Stimulated activated CD8-positive, alpha-beta memory T cell treated with anti-CD3 and anti-CD28 coated beads, Interleukin-7, amount 100 ng/mL, for 48 hours (primary cell): ENCODE measurements around the gene FERD3L.

ENCODE experiments used
- DNase-seq, 2 donors: peaks; one replicate each; pipeline ENCODE4 v3.0.0-alpha.2; 2020; ENCODE audit warnings: low read depth in 1 of 2; ENCODE audit errors: extremely low read depth in 1 of 2

FERD3L gene

GRCh38 chr7:19101472-19101871 lies 43.7 kb downstream of the FERD3L start:
- no peak for DNase-seq

GRCh38 chr7:19099924-19100323 lies 45.3 kb downstream of the FERD3L start:
- DNase-seq = no peak

GRCh38 chr7:19099194-19099593 lies 46.0 kb downstream of the FERD3L start:
- DNase-seq = no peak

GRCh38 chr7:19098510-19098909 lies 46.7 kb downstream of the FERD3L start:
- DNase-seq = no peak

- no peak for DNase-seq
Observed at GRCh38 chr7:19097165-19098055, 47.8 kb downstream of the FERD3L start.

GRCh38 chr7:19095353-19095860 lies 49.8 kb downstream of the FERD3L start:
- DNase-seq = no peak
